Measurements from ENCODE around the gene STK32B.

- TF ChIP-seq CTCF (conservative IDR thresholded peaks at IDR 0.05), result no peak
- TF ChIP-seq ZFX (IDR thresholded peaks at IDR 0.05), result no peak
These were observed 403.8 kb downstream of the STK32B start for GRCh38 chr4:5455003-5455585.

Measured in C4-2B (cell line).